Measurements from ENCODE around the gene DAPK1. TPM values are rescaled to one million over a fixed set of nuclear protein-coding genes. Genes with fewer than 3 reads are reported as not detected.
A peak's percentile ranks its signal among the peaks of the same experiment; 100 is the strongest.

Gene DAPK1
- total and polyA plus RNA-seq, 5 experiments from 2014 or later: 0.55 to 1.9 (median 0.55) TPM; not detected in 2

DNA sequence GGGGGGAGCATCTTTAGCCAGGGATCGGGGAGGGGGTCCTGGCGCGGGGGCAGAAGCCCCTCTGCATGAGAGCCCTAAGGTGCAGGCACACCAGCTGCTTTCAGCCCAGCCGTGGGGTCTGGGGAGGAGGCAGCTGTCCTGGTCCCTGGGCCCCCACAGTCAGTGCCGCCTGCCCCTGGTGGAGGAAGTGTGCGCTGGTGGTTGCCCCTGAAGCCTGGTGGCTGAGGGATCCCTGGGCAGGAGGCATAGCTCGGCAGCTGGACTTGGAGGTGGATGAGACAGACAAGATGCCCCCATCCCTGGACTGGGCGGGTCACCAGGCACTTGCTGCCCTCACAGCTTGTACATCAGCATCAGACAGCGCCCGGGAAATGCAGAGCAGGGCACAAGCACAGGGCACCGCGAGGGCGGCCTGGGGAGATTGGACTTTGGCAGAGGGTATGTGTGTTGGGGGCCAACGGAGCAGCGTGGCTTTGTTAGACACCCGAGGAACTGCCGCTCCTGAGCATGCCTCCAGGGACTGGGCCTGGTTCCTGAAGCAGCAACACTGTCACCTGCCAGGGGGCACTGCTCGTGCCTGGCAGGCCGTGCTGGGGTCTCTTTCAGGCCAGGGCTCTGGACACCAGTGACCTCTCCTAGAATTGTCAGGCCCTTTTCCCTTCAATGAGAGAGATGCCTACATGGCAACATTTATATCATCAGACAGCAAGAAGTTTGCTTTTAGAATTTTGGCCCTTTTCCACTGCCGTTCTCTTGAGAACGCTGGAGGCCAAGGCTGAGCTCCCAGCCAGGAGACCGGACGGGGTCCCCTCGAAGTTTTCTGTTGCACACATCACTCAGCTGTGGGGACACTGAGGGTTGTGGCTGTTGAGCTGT lies 186.3 kb downstream of the DAPK1 start:
- Mint-ChIP-seq H3K27ac (no peak overlapping the region), H3K4me1 (peaks cover 6 to 15% (median 10%) of the 10 kb centered on the region in 4 donors), H3K9me3 (no peaks in the 10 kb centered on the region), H3K36me3 (no peaks in the 10 kb centered on the region), H3K4me3 (no peak overlapping the region), H3K27me3 (no peaks in the 10 kb centered on the region)
- ATAC-seq (no peak), DNase-seq (no peak)
- POLR2A ChIA-PET: no interaction called here

DNA sequence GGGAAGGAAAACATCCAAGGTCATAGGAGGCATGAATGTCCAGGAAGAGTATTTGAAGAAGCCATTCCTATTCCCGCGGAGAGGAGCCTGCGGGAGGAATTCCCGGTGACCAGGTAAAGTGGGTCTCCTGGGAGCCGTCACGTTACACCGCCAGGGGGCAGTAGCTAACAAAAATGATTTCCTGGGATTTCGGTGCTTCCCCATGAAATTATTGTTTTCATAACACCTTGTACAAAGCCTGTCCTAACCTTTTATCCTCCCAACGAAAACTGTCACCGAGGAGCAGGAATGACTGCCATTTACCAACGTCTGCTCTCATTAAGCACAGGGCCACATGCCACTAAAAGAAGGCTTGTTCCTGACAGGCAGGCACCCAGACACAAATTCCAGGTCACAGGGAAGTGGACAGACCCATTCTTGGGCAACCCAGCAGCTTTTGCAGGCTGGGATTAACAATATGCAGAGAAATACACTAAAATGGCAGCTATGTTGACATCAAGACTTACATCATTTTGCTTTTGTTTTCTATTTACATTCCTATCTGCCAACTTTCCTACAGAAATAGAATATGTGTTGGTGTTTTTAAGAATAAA lies 187.1 kb downstream of the DAPK1 start:
- H3K9me3 Mint-ChIP-seq: no peaks in the 10 kb centered on the region
- no peaks in the 10 kb centered on the region for H3K27me3 Mint-ChIP-seq
- peaks cover 6 to 15% (median 10%) of the 10 kb centered on the region in 4 donors for H3K4me1 Mint-ChIP-seq
- POLR2A ChIA-PET: no interaction called here
- ATAC-seq (no peak), DNase-seq (no peak)
- H3K27ac Mint-ChIP-seq: peak overlapping the region in 2 of 10 donors; percentile 54 to 67
- peak overlapping the region in 1 of 10 donors; percentile 73 for H3K4me3 Mint-ChIP-seq
- H3K36me3 Mint-ChIP-seq: no peaks in the 10 kb centered on the region

DNA sequence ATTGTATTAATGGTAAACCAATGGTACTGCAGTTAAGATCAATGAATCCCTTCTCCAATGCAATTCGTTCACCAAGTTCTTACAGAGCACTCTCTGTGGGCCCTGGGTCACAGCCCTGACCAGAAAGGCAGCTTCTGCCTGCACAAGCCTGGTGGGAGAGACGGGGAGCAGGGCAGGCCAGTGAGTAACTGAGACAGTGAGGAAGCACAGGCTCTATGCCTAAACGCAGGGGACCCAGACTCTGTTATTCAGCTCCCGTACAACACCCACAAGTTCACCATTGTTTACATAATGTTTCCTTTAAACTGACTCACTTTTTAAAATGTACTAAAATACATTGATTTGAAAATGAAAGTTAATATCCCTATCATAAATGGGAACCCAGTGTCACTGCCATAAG lies 187.8 kb downstream of the DAPK1 start:
- no peaks in the 10 kb centered on the region for H3K36me3 Mint-ChIP-seq
- no peaks in the 10 kb centered on the region for H3K27me3 Mint-ChIP-seq
- peak overlapping the region in 5 of 10 donors; percentile 43 to 67 (median 55) for H3K27ac Mint-ChIP-seq
- ATAC-seq (no peak), DNase-seq (no peak)
- POLR2A ChIA-PET: no interaction called here
- H3K9me3 Mint-ChIP-seq: no peaks in the 10 kb centered on the region
- peaks cover 6 to 15% (median 10%) of the 10 kb centered on the region in 4 donors for H3K4me1 Mint-ChIP-seq
- peak overlapping the region in 7 of 10 donors; percentile 5 to 73 (median 42) for H3K4me3 Mint-ChIP-seq

DNA sequence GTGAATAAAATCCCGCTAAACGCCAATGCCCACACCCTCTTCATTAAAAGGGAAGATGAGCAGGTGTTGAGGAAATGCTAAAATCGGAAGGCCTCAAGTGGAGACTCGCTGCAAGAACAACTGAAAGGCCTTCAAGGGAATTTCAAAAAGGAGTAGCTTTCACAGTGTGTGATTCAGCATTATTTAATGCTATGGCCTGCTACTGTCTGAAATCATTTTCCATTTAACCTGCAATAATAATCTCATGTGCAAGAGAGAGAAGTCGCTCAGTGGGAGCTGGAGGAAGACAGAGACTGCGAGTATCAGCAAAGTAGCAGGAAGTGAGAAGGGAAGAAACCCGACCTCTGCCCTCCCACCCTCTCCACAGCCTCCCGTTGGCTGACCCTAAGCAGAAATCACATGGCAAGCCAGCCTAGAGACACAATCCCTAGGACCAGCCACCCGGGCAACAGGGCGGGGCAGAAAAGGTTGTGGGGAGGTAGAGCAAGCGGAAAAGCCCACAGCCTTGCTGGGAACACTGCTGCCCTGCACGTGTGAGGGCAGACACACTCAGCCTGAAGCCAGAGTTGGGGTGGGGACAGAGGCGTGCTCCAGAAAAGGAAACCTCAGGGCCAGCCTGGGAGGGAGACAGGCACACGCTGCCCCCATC lies 188.3 kb downstream of the DAPK1 start:
- H3K36me3 Mint-ChIP-seq: no peaks in the 10 kb centered on the region
- POLR2A ChIA-PET: no interaction called here
- H3K27me3 Mint-ChIP-seq: no peaks in the 10 kb centered on the region
- no peak for ATAC-seq
- H3K4me3 Mint-ChIP-seq: peak overlapping the region in 8 of 10 donors; percentile 4 to 73 (median 36)
- DNase-seq: no peak
- no peaks in the 10 kb centered on the region for H3K9me3 Mint-ChIP-seq
- peak overlapping the region in 6 of 10 donors; percentile 38 to 90 (median 56) for H3K27ac Mint-ChIP-seq
- peaks cover 6 to 15% (median 10%) of the 10 kb centered on the region in 4 donors for H3K4me1 Mint-ChIP-seq

DNA sequence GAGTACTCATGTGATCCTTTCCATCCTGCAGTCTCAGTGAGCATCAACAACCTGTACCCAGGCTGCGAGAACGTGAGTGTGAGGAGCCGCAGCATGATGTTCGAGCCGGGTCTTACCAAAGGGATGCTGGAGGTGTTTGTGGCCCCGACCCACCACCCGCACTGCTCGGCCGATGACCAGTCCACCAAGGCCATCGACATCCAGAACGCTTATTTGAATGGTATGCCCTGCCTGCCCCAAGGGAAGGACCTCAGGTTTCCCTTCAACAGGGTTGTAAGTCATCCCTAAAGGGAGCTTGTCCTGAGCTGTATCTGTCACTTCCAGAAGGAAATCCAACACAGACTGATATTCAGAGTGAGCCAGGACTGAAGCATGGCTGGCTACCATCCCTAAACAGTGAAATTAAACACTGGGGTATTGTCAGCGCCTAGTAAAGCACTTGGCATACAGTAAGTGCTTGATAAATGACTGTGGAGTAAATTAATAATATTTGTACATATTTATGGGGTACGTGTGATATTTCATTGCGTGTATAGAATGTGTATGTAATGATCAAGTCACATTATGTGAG lies 188.9 kb downstream of the DAPK1 start:
- Mint-ChIP-seq H3K27me3 (no peaks in the 10 kb centered on the region), H3K9me3 (peaks cover 0 to 3% (median 0%) of the 10 kb centered on the region in 9 donors), H3K4me1 (peaks cover 6 to 15% (median 10%) of the 10 kb centered on the region in 4 donors), H3K36me3 (no peaks in the 10 kb centered on the region), H3K27ac (peak overlapping the region in 1 of 10 donors; percentile 58), H3K4me3 (no peak overlapping the region)
- POLR2A ChIA-PET: no interaction called here
- DNase-seq (no peak), ATAC-seq (no peak)

DNA sequence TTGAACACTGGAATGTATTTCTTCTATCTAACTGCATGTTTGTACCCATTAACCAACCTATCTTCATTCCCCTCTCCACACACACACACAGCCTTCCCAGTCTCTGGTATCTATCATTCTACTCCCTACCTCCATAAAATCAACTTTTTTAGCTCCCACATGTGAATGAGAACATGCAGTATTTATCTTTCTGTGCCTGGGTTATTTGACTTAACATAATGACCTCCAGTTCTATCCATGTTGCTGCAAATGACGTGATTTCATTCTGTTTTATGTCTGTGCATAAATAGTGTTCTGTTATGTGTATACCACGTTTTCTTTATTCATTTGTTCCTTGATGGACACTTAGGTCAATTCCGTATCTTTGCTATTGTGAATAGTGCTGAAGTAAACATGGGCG lies 189.5 kb downstream of the DAPK1 start:
- DNase-seq (no peak), ATAC-seq (no peak)
- Mint-ChIP-seq H3K4me3 (no peak overlapping the region), H3K27me3 (no peaks in the 10 kb centered on the region), H3K4me1 (peaks cover 6 to 15% (median 10%) of the 10 kb centered on the region in 4 donors), H3K36me3 (peaks cover 0 to 1% (median 0%) of the 10 kb centered on the region in 3 donors), H3K9me3 (peaks cover 0 to 4% (median 0%) of the 10 kb centered on the region in 9 donors), H3K27ac (no peak overlapping the region)
- POLR2A ChIA-PET: no interaction called here

DNA sequence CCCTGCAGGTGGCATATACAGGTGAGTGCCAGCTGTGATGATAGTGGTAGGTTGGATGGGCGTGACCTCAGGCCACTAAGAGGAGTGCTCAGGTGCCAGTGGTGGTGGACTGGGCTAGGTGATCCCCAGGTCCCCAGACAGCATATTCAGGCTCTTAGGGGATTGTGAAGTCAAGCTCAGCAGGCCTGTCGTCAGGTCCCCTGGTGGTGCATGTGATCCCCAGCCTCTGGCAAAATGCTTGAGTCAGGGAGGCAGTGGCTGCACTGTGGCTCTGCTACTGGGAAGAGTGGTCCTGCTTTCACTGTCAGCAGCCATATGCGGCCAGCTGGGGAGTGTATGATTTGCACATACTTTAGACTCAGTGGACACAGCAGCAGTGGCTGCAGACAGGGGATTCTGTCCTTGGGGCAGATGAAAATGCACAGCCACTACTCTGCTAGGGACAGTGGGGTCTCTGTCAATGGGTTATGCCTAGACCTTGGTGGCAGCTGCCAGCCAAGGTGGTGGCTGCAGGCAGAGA lies 196.6 kb downstream of the DAPK1 start:
- Mint-ChIP-seq H3K36me3 (peaks cover 0 to 6% (median 6%) of the 10 kb centered on the region in 3 donors), H3K4me3 (peak overlapping the region in 1 of 10 donors; percentile 25), H3K9me3 (peaks cover 2 to 19% (median 10%) of the 10 kb centered on the region in 9 donors), H3K4me1 (peaks cover 0 to 2% (median 0%) of the 10 kb centered on the region in 4 donors), H3K27me3 (peaks cover 0 to 8% (median 0%) of the 10 kb centered on the region in 5 donors), H3K27ac (no peak overlapping the region)
- DNase-seq: no peak
- ATAC-seq: no peak
- POLR2A ChIA-PET: no interaction called here

DNA sequence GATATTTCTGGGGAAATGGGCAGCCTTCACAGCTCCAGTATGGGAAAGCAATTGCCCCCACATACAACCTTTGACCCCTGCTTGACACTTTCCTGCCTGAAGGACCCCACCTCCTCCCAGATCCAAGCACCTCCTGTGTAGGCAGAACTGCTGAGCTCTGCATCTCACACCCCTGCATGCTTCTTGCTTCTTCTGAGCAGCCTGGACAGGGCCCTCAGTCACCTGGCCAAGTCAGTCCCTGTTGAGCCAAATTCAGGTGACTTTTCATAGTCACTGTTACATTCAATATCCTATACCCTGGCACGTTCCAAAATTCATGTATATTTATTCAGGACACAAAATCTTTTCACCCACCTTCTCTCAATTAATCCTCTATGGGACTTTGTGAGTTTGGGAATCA lies 197.9 kb downstream of the DAPK1 start:
- peaks cover 0 to 2% (median 0%) of the 10 kb centered on the region in 4 donors for H3K4me1 Mint-ChIP-seq
- no peak overlapping the region for H3K4me3 Mint-ChIP-seq
- peaks cover 0 to 6% (median 6%) of the 10 kb centered on the region in 3 donors for H3K36me3 Mint-ChIP-seq
- DNase-seq (no peak), ATAC-seq (no peak)
- H3K27ac Mint-ChIP-seq: no peak overlapping the region
- peaks cover 0 to 8% (median 0%) of the 10 kb centered on the region in 5 donors for H3K27me3 Mint-ChIP-seq
- H3K9me3 Mint-ChIP-seq: peaks cover 2 to 19% (median 10%) of the 10 kb centered on the region in 9 donors
- POLR2A ChIA-PET: no interaction called here

DNA sequence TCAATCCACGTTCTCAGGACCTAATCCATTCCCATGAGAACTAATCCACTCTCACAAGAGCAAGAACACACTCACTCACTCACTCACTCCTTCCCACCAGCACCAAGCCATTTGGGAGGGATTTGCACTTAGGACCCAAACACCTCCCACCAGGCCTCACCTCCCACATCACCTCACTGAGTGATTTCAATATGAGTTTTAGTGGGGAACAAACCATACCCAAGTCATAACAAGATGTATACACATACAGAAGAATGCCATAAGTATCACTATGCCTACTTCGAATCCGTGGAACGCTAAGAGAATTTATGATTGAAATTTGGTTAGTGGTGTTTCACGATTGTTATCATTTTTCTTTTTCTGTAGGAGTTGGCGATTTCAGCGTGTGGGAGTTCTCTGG lies 199.0 kb downstream of the DAPK1 start:
- Mint-ChIP-seq H3K27ac (no peak overlapping the region), H3K27me3 (peaks cover 0 to 8% (median 0%) of the 10 kb centered on the region in 5 donors), H3K4me3 (no peak overlapping the region), H3K36me3 (peaks cover 0 to 6% (median 6%) of the 10 kb centered on the region in 3 donors), H3K9me3 (peaks cover 2 to 18% (median 10%) of the 10 kb centered on the region in 9 donors), H3K4me1 (peaks cover 0 to 2% (median 0%) of the 10 kb centered on the region in 4 donors)
- ATAC-seq (no peak), DNase-seq (no peak)
- POLR2A ChIA-PET: no interaction called here

DNA sequence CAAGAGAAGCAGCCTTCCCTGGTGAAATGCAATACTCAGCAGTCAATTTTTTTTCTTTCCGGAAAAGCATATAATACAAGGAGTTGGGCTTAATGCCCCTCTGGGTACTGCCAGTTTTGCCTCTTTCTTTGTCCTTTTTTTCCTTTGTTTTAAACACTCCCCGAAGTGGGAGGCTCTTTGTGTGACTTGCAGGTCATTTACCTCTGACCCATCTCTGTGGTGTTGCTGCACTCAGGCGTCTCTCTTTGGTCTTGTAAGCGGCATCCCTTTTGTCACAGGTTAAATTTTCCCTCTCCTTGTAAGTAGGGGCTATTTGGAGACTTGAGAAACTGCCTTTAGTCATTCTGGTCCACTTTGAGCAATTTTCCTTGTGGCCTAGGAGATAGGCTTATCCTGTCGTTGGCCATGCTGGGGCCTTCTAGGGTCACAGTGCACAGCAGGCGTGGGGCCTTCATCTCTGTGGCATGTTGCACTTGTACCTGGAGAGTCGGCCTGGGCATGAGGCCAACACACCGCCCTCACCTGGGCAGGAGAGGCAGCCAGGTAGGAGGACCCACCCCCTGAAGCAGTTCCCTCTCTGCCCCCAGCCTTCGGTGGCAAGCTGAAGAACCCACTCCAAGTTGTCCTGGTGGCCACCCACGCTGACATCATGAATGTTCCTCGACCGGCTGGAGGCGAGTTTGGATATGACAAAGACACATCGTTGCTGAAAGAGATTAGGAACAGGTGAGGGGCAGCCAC lies 200.6 kb downstream of the DAPK1 start:
- peaks cover 0 to 4% (median 0%) of the 10 kb centered on the region in 4 donors for H3K4me1 Mint-ChIP-seq
- POLR2A ChIA-PET: no interaction called here
- ATAC-seq (no peak), DNase-seq (no peak)
- peaks cover 0 to 8% (median 6%) of the 10 kb centered on the region in 9 donors for H3K9me3 Mint-ChIP-seq
- H3K4me3 Mint-ChIP-seq: no peak overlapping the region
- no peak overlapping the region for H3K27ac Mint-ChIP-seq
- peaks cover 0 to 5% (median 0%) of the 10 kb centered on the region in 3 donors for H3K36me3 Mint-ChIP-seq
- peaks cover 0 to 8% (median 0%) of the 10 kb centered on the region in 5 donors for H3K27me3 Mint-ChIP-seq

DNA sequence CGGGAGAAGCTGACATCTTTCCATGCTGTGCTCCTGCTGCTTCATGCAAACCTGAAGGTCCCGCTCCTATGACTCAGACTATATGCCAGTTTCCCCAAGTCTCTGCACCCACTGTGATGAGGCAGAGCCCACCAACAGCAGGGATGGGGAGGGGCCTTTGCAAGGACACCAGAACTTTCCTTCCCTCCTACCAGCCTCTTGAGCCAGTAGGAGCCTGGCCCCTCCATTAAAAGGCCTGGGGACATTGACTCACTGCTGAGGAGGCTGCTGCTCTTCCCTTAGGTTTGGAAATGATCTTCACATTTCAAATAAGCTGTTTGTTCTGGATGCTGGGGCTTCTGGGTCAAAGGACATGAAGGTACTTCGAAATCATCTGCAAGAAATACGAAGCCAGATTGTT lies 202.2 kb downstream of the DAPK1 start:
- Mint-ChIP-seq H3K27ac (no peak overlapping the region), H3K9me3 (no peaks in the 10 kb centered on the region), H3K36me3 (no peaks in the 10 kb centered on the region), H3K4me1 (peaks cover 0 to 4% (median 0%) of the 10 kb centered on the region in 4 donors), H3K4me3 (no peak overlapping the region), H3K27me3 (peaks cover 0 to 8% (median 0%) of the 10 kb centered on the region in 5 donors)
- DNase-seq (no peak), ATAC-seq (no peak)
- POLR2A ChIA-PET: no interaction called here

DNA sequence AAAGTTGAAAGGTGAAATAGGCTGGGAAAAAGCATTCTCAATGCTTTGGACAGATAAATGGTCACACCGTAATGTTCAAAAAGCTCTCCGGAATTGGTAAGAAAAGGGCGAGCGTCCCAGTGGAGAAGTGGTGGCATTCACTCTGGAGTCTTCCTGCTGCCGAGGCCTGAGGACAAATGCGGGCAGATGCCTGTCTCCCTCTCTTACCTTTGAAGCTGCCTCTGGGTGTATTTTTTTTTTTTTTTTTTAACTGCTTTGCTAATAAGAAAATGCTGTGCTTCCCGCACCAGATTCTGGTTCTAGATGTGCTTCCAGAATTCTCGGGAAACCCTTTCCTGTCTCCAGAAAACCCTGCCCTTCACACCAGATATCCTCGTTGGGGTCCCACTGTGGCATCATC lies 203.8 kb downstream of the DAPK1 start:
- no peak overlapping the region for H3K27ac Mint-ChIP-seq
- no peak for ATAC-seq
- POLR2A ChIA-PET: no interaction called here
- no peaks in the 10 kb centered on the region for H3K9me3 Mint-ChIP-seq
- H3K4me1 Mint-ChIP-seq: peaks cover 0 to 4% (median 0%) of the 10 kb centered on the region in 4 donors
- H3K4me3 Mint-ChIP-seq: no peak overlapping the region
- no peaks in the 10 kb centered on the region for H3K36me3 Mint-ChIP-seq
- H3K27me3 Mint-ChIP-seq: no peaks in the 10 kb centered on the region
- DNase-seq: no peak
